ENCODE data around the gene TDRKH. TPM values are rescaled to one million over a fixed set of nuclear protein-coding genes. Genes with fewer than 3 reads are reported as not detected.

The TDRKH gene
- total RNA-seq, 1 donor from 2014 or later, result 8.9 TPM

DNA sequence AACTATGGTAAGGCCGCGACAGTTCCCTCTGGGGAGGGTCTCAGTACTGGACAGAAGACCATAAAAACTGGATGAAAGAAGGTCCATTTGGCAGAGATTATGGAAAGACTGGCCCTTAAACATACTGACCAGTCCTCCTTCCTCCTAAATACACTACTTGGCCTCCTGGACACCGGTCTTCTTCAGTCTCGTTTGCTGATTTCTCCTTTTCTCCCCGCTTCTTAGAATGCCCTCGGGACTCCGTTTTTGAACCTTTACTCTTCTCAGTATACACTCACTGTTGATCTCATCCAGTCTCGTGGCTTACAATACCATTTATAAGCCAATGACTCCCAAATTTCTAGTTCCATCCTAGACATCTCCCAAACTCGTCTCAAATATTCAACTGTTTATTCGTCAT lies 26.3 kb downstream of the TDRKH start:
- H3K27ac Mint-ChIP-seq, result peak overlapping the region; percentile 95
- H3K36me3 Mint-ChIP-seq, result peaks cover 18% of the 10 kb centered on the region
- peak overlapping the region; percentile 97 for H3K4me3 Mint-ChIP-seq
- H3K4me1 Mint-ChIP-seq (ENCODE audit: unreplicated experiment), result peaks cover 22% of the 10 kb centered on the region
- no peak for DNase-seq (ENCODE audit: extremely low spot score, unreplicated experiment)
- H3K9me3 Mint-ChIP-seq, result no peaks in the 10 kb centered on the region
- TF ChIP-seq, protein P1, sequence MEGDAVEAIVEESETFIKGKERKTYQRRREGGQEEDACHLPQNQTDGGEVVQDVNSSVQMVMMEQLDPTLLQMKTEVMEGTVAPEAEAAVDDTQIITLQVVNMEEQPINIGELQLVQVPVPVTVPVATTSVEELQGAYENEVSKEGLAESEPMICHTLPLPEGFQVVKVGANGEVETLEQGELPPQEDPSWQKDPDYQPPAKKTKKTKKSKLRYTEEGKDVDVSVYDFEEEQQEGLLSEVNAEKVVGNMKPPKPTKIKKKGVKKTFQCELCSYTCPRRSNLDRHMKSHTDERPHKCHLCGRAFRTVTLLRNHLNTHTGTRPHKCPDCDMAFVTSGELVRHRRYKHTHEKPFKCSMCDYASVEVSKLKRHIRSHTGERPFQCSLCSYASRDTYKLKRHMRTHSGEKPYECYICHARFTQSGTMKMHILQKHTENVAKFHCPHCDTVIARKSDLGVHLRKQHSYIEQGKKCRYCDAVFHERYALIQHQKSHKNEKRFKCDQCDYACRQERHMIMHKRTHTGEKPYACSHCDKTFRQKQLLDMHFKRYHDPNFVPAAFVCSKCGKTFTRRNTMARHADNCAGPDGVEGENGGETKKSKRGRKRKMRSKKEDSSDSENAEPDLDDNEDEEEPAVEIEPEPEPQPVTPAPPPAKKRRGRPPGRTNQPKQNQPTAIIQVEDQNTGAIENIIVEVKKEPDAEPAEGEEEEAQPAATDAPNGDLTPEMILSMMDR (conservative IDR thresholded peaks at IDR 0.05), result no peak
- H3K27me3 Mint-ChIP-seq, result no peaks in the 10 kb centered on the region

DNA sequence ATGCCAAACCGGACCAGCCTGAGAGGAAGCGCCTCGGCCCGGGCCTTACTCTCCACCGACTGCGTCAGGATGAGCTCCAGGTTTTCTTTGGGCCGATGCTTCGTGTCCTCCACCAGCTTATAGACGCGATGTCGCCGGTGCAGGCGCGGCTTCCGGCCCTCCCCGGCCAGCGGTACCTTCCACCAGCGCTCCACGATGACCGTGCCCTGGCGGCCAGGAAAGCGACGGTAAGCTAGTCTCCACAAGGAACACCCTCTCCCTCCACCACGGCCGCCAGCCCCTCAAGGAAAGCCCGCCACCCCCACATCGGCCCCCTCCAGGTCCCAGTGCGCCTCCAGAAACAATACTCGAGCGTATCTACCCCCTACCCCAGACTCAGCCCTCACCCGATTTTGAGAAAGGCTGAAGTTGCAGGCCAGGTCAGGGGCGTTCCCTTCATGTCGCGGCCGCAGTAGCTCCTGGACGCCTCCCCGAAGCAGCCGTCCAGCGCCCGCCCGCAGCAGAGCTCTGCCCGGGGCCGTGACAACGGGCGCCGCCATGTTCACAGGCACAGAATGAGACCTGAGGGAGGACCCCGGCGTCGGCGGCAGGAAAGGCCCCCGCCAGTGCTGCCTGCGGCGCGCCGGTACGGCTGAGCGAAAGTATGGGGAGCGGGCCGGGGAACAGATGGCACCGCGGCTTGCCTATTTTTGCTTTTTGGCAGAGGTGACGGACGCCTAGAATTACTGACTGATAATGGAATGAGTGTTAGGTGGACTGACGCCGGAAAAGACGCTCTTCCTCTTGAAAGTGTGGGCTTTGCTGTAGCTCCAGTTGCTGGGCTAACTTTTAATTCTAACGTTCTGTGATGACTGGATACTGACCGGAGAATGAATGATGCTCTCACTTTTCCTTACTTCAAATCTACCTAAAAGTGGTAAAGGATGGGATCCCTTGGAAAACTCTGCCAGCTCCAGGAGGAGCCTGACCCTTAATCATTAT lies 27.1 kb downstream of the TDRKH start, which contains the start of gene MRPL9:
TSS of gene MRPL9 (minus strand) at position 556 of the 981 bp plus-strand sequence. CDS start at position 539, 17 bp downstream.
- Mint-ChIP-seq H3K27ac (peak within 1 kb of the TSS; percentile 95), H3K27me3 (no peaks in the 10 kb centered on the region), H3K4me1 (ENCODE audit: unreplicated experiment) (peaks cover 19% of the 10 kb centered on the region), H3K9me3 (no peaks in the 10 kb centered on the region), H3K4me3 (peak within 1 kb of the TSS; percentile 97), H3K36me3 (peaks cover 18% of the 10 kb centered on the region)
- TF ChIP-seq, protein P1 (conservative IDR thresholded peaks at IDR 0.05), result peak; percentile 16
- peak; percentile 87 for DNase-seq (ENCODE audit: extremely low spot score, unreplicated experiment)

DNA sequence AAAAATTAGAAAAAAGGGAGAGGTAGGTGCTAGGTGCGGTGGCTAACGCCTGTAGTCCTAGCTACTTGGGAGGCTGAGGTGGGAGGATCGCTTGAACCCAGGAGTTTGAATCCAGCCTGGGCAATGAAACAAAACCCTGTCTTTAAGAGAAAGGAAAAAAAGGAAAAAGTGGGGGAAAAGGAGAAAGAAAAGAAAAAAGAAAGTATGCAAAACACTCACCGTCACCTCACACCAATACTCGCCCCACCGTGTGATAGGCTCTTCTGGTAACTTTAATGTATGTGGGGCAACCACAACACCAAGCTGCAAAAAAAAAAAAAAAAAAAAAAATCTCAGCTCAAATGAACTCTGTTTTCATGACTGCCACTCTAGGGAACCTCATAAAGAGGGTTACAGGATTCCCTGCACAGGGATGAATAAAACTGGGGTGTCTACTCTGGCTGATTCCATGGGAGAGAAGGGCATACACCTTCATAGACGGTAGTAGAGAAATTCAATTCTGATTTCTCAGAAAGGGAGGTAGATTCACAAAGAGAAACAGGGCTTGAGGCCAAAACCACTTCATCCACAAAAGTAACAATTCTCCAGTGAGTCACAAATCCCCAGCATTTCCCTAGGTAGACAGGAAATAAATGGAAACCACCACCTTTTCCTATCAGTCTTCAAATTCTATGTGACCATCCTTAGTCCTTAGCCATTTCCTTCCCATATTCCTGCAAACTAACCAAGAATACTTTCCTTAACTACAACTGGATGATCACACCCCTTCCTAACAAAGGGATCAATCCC lies 29.5 kb downstream of the TDRKH start:
- Mint-ChIP-seq H3K27ac (no peak overlapping the region), H3K36me3 (peaks cover 21% of the 10 kb centered on the region), H3K9me3 (no peaks in the 10 kb centered on the region), H3K4me1 (ENCODE audit: unreplicated experiment) (peaks cover 13% of the 10 kb centered on the region), H3K27me3 (no peaks in the 10 kb centered on the region), H3K4me3 (peak overlapping the region; percentile 69)
- TF ChIP-seq, protein P1 (conservative IDR thresholded peaks at IDR 0.05), result no peak
- DNase-seq (ENCODE audit: extremely low spot score, unreplicated experiment), result no peak

DNA sequence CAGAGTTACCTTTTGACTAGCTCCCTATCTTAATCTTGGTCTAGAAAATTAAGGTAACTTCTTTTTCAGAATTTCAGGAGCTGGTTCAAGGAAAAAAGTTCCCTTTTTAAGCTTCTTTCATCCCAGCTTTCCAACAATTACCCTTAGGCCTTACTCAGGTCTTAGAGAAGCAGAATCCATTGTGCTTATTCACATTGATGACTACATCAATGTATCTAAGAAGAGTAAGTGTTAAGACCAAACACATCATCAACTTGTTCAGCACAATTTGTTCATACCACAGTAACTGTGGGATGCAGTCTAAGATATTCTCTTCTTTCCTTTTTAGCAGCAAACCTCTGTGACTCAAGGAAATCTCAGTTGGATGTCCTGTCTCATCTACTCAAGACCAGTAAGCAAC lies 31.1 kb downstream of the TDRKH start:
- no peaks in the 10 kb centered on the region for H3K27me3 Mint-ChIP-seq
- H3K4me1 Mint-ChIP-seq (ENCODE audit: unreplicated experiment), result peaks cover 12% of the 10 kb centered on the region
- peaks cover 25% of the 10 kb centered on the region for H3K36me3 Mint-ChIP-seq
- no peaks in the 10 kb centered on the region for H3K9me3 Mint-ChIP-seq
- no peak for DNase-seq (ENCODE audit: extremely low spot score, unreplicated experiment)
- no peak overlapping the region for H3K4me3 Mint-ChIP-seq
- TF ChIP-seq, protein P1 (conservative IDR thresholded peaks at IDR 0.05), result no peak
- no peak overlapping the region for H3K27ac Mint-ChIP-seq

DNA sequence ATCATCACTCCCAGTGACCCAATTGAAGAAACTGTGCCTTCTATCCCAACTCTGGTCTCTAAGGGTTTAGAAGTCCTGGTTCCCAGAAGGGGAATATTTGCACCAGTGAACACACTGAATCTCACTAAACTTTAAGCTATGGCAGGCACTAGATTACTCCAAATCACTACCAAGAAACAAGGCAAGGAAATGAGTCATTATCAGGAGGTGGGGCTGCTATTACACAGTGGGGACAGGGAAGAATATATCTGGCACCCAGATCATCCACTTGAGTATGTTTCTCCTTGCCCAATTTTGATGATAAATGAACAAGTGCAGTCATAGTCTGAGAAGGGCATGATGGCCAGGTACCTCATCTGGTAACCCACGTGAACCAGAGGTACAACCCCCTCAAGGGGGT lies 34.0 kb downstream of the TDRKH start:
- Mint-ChIP-seq H3K4me3 (no peak overlapping the region), H3K27ac (no peak overlapping the region), H3K36me3 (peaks cover 21% of the 10 kb centered on the region), H3K9me3 (no peaks in the 10 kb centered on the region), H3K27me3 (no peaks in the 10 kb centered on the region), H3K4me1 (ENCODE audit: unreplicated experiment) (no peaks in the 10 kb centered on the region)
- TF ChIP-seq, protein P1 (conservative IDR thresholded peaks at IDR 0.05), result no peak
- no peak for DNase-seq (ENCODE audit: extremely low spot score, unreplicated experiment)
